Psoas muscle (tissue), 8 donors: Measurements from ENCODE around the gene ERBB3. TPM values are rescaled to one million over a fixed set of nuclear protein-coding genes. Genes with fewer than 3 reads are reported as not detected.
A peak's percentile ranks its signal among the peaks of the same experiment; 100 is the strongest.

ENCODE experiments used
- ATAC-seq, 4 donors: fragments of 200-7000 bp; cut with Tn5 transposase; one replicate each; pipeline ENCODE4 v1.9.1; 2020; ENCODE audit warnings: moderate library complexity in 3 of 4, mild to moderate bottlenecking in 2 of 4
- DNase-seq, 2 donors: peaks; one replicate each; pipeline ENCODE4 v3.0.0-alpha.2; 2020
- H3K27ac ChIP-seq: fragments of 200-600 bp; one replicate; pipeline ENCODE4 v1.8.0; 2022
- H3K27me3 ChIP-seq, 3 donors: fragments of 200-600 bp in 1 of 3; one replicate each; pipeline versions ENCODE4 v1.6.1 to v1.8.0; 2013 to 2022; ENCODE audit warnings: low read length in 2 of 3, mild to moderate bottlenecking in 2 of 3, moderate library complexity in 1 of 3; ENCODE audit not compliant: insufficient read depth in 3 of 3
- H3K36me3 ChIP-seq, 2 donors: fragments of 200-600 bp in 1 of 2; one replicate each; pipeline versions ENCODE4 v1.6.1 to v1.8.0; 2013 to 2022; ENCODE audit warnings: low read depth in 1 of 2, mild to moderate bottlenecking in 1 of 2, moderate library complexity in 1 of 2; ENCODE audit not compliant: insufficient read depth in 1 of 2
- H3K4me1 ChIP-seq: fragments of 200-600 bp; one replicate; pipeline ENCODE4 v1.8.0; 2022
- H3K4me3 ChIP-seq: fragments of 200-600 bp; one replicate; pipeline ENCODE4 v1.8.0; 2022; ENCODE audit warnings: mild to moderate bottlenecking
- H3K9me3 ChIP-seq: fragments of 200-600 bp; one replicate; pipeline ENCODE4 v1.8.0; 2022
- CTCF ChIP-seq: fragments of 200-600 bp; IDR thresholded peaks from one replicate; pipeline ENCODE4 v1.8.0; 2022; ENCODE audit warnings: antibody characterized with exemption
- WGBS, 3 donors: extraction: QIAGEN DNeasy Blood & Tissue Kit; methylation state at CpG; one replicate each; pipeline versions ENCODE4 v1.1.6 to v1.1.7; 2013; 5-methylcytosine and 5-hydroxymethylcytosine counted together
- intact Hi-C, 2 donors: fragments of 100-400 bp; cut with DNase I; formaldehyde crosslinking; loops; one replicate each; pipeline versions ENCODE4 v1.11.0 to v1.14.2; 2022
- polyA plus RNA-seq, 3 donors: library from polyadenylated mRNA; stranded (reverse); fragments of 200-250 nt; gene quantifications; one replicate each; pipeline ENCODE4 v1.2.3, GENCODE V29; 2013
- total RNA-seq, 4 donors: library from RNA; stranded (reverse); fragmentation: NEBNext Ultra II Directional in 2 of 4; extraction: Animal tissue kit (Norgen Biotek cat#: 25700) in 2 of 4; gene quantifications; one replicate each; pipeline versions ENCODE4 v1.2.1 to v1.2.4, GENCODE V29; 2021 to 2023
- donor health status: healthy with polysubstance abuse.
- donor health status: DM: no; HTN: no; CAD: no; lungs with moderate emphysema.
- donor health status: Bipolar disorder and iron deficiency.
- donor health status: healthy.
- donor health status: DM: yes; HTN: yes; CAD: no.
- donor health status: DM: no; HTN: no; CAD: no.
- donor health status: DM: no; HTN: no; CAD: no.
- donor health status: DM: yes; HTN: yes; CAD: no.

The ERBB3 gene
- total and polyA plus RNA-seq, 7 donors, result 0.13 to 3.9 (median 0.71) TPM

GRCh38 chr12:56121204-56121870, 41.4 kb downstream of the ERBB3 start:
- H3K27ac ChIP-seq, result peak overlapping the region; percentile 95
- intact Hi-C loops, result loop anchor here (2.0 to 10.0 kb wide), 3 partner anchors 36 to 343 kb away; partner anchors contain the start of genes MYL6 (in 1 of the 2), SMARCC2 (in 1 of the 2) and SPRYD4 (in 1 of the 2)
- H3K9me3 ChIP-seq, result no peaks in the 10 kb centered on the region
- TF ChIP-seq CTCF, result no peak
- ATAC-seq, result no peak
- H3K27me3 ChIP-seq, result no peaks in the 10 kb centered on the region
- no peak for DNase-seq
- 53 to 63% (median 56%) methylated on average over 11 of the region's 11 CpGs for WGBS, 3 donors
- peaks cover 41% of the 10 kb centered on the region for H3K4me1 ChIP-seq
- H3K4me3 ChIP-seq, result no peak overlapping the region
- peaks cover 3 to 29% of the 10 kb centered on the region in 2 donors for H3K36me3 ChIP-seq

GRCh38 chr12:56122637-56123036, 42.7 kb downstream of the ERBB3 start:
- Histone ChIP-seq H3K9me3 (no peaks in the 10 kb centered on the region), H3K27ac (peak overlapping the region; percentile 95), H3K4me3 (no peak overlapping the region), H3K4me1 (peaks cover 51% of the 10 kb centered on the region), H3K36me3 (peaks cover 3 to 27% of the 10 kb centered on the region in 2 donors), H3K27me3 (no peaks in the 10 kb centered on the region)
- TF ChIP-seq CTCF, result no peak
- no peak for ATAC-seq
- DNase-seq, result no peak
- 12 to 48% (median 36%) methylated on average over 2 of the region's 2 CpGs for WGBS, 3 donors
- intact Hi-C loops, result loop anchor here (1.0 to 10.0 kb wide), 4 partner anchors 35 to 342 kb away; partner anchors contain the start of genes MYL6 (in 2 of the 2) and SPRYD4 (in 1 of the 2)

GRCh38 chr12:56124133-56124532, 44.2 kb downstream of the ERBB3 start:
- Histone ChIP-seq H3K27me3 (no peaks in the 10 kb centered on the region), H3K27ac (peak overlapping the region; percentile 95), H3K4me3 (no peak overlapping the region), H3K36me3 (peaks cover 3 to 25% of the 10 kb centered on the region in 2 donors), H3K9me3 (no peaks in the 10 kb centered on the region), H3K4me1 (peaks cover 46% of the 10 kb centered on the region)
- ATAC-seq (no peak), DNase-seq (no peak)
- no peak for TF ChIP-seq CTCF
- WGBS, 3 donors, result 90 to 94% (median 91%) methylated on average over 4 of the region's 4 CpGs
- intact Hi-C loops, result loop anchor here in 1 of 2 donors (5.0 to 10.0 kb wide), 2 partner anchors 33 to 341 kb away; partner anchors contain the start of genes MYL6 and SPRYD4

- peak overlapping the region; percentile 95 for H3K27ac ChIP-seq
- no peak for ATAC-seq
- H3K9me3 ChIP-seq, result no peaks in the 10 kb centered on the region
- H3K4me3 ChIP-seq, result peak overlapping the region; percentile 86
- no peaks in the 10 kb centered on the region for H3K27me3 ChIP-seq
- peaks cover 0 to 23% of the 10 kb centered on the region in 2 donors for H3K36me3 ChIP-seq
- no peak for DNase-seq
- TF ChIP-seq CTCF, result no peak
- 50 to 56% (median 55%) methylated on average over 3 of the region's 3 CpGs for WGBS, 3 donors
- H3K4me1 ChIP-seq, result peaks cover 35% of the 10 kb centered on the region
- intact Hi-C loops, result loop anchor here (5.0 to 10.0 kb wide), 3 partner anchors 131 to 341 kb away; partner anchors contain the start of genes SPRYD4 (in 2 of the 2) and ANKRD52 (in 1 of the 2)
These were observed 46.8 kb downstream of the ERBB3 start for GRCh38 chr12:56126732-56127239.
